GM19372 (cell line): ENCODE results near the gene OPA1.

Experiments used
- ATAC-seq: cut with Tn5 transposase; IDR thresholded peaks from one replicate; pipeline ENCODE4 v1.9.1; 2021; ENCODE audit warnings: mild to moderate bottlenecking, low read depth, moderate library complexity; ENCODE audit not compliant: unreplicated experiment

OPA1 gene

GRCh38 chr3:193645806-193646205 is 52.8 kb downstream of the OPA1 start:
- ATAC-seq: no peak

DNA sequence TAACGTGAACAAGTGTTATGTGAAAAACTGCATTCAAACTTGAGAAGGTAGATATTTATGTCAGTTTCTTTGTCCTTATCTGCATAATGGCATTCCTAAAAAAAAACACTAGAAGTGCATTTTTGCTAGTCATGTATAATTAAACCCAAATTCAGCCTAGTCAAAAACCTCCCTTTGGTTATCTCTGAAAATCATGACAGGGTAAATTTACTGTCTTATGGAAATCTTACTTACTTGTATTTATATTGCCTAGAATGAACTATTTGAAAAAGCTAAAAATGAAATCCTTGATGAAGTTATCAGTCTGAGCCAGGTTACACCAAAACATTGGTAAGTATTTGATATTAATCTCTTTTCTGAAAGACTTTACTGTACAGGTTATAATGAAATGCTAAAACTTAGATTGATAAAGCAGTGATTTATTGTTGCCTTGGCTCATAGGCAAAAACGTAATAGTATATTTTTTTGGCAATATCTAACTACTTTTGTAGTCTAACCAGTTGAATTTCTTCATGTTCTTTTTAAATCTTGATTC is 55.6 kb downstream of the OPA1 start:
- no peak for ATAC-seq

DNA sequence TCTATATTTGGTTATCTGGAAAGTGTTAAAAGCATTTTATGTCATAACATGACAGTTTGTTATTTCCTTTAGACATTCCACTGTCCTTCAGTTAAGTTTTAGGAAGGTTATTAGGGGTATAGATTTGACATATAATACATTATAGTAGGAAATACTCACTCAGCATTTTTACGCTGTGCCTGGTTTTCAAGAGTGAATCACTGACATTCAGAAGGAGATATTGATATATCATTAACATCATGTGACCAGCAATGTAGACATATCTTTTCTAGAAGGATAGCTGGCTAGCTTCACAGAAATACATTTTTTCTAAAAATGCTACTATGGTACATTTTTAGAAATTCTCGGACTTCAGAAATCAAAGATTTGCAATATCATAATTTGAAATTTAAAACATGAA is 57.6 kb downstream of the OPA1 start:
- no peak for ATAC-seq

DNA sequence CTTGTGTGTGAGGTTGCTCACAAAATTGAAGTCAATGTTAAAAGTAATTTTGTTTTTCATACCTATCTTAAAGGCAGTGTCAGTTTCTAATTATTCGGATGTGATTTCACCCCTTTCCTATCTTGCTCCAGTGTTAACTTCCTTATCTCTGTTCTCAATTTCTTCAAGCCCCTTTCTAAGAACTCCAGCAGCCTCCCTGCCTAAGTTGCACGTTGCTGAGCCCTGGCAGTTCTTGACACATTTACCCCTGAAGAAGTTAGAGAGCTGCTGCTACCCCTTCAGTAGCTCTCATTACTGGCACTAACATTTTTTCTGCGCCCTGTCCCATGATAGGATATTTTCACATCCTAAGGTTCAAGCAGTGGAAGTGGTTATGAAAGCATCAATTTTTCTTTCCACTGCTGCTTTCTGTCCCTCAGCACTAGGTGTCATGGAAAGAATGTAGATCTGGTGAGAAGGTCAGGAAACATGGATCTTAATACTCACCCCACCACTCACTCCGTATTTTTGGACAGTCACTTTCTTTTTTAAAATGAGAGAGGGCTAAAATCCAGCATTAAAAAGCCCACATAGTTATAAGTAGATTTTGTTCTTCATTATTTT is 62.9 kb downstream of the OPA1 start:
- ATAC-seq: no peak

GRCh38 chr3:193656445-193656844 is 63.4 kb downstream of the OPA1 start:
- no peak for ATAC-seq

DNA sequence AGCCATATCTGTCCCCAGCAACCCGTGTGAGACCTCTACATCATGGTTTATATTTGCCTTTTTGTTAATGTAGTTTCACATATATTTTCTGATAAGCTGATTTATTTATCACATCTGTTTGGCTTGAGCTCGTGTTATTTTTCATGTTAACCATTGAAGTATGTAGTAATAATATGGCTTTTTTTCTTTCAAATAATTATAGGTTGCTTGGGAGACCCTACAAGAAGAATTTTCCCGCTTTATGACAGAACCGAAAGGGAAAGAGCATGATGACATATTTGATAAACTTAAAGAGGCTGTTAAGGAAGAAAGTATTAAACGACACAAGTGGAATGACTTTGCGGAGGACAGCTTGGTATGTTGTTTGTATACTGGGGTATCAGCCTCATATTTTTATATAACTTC is 63.9 kb downstream of the OPA1 start:
- ATAC-seq: no peak

DNA sequence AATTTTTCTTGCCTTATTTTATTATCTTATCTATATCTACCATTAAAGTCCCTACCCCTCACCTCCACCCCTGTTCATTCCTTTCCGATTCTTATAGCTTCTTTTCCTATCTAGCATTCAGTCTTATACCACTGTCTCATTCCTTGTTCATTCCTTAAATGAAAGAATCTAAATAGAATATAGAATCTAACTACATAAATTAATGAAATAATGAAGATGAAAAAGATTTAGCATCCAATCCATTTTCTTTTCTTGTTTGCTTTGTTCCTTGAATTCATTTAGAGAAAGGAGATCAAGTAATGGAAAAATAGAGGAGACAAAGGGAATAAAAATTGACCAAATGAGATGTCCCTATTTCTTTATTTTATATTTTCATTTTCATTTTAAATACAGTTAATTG is 67.2 kb downstream of the OPA1 start:
- no peak for ATAC-seq

DNA sequence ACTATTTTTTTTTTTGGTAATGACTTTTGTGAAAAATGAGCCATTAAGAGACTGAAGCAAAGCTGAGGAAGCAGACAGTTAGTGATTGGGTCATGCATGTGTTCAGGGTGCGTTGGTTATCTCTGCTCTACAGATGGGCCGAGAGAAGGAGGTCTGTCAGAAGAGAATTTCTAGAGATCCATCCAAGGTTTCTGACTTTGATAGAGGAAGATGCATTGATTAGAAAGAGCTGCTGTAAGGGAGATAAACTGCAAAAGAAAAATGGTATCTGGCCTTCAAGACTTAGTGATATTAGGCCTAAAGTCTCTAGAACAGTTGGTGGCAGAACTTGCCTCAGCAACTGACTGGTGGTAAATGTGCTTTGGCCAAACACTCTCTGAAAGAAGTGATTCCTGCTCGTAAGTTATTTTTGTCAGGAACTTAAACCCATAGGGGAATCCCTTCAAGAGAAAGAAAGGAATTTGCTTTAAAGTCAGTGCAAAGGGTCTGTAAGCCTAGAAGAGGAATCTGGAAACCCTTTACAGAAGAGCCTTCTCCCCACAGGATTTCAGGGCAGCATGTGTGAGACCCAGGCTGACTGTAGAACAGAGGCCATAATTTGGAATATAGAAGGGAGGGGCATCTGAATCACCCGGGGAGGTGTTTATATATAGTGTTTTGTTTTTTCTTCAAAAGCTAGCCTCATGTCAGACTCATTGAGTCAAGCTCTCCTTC is 67.8 kb downstream of the OPA1 start:
- no peak for ATAC-seq

- no peak for ATAC-seq
Observed at GRCh38 chr3:193662757-193663322, 69.8 kb downstream of the OPA1 start.

- ATAC-seq: no peak
Observed at GRCh38 chr3:193665370-193665989, 72.5 kb downstream of the OPA1 start.

- no peak for ATAC-seq
Observed at GRCh38 chr3:193673845-193674244, 80.8 kb downstream of the OPA1 start.

GRCh38 chr3:193674714-193675113 is 81.7 kb downstream of the OPA1 start:
- ATAC-seq: no peak

DNA sequence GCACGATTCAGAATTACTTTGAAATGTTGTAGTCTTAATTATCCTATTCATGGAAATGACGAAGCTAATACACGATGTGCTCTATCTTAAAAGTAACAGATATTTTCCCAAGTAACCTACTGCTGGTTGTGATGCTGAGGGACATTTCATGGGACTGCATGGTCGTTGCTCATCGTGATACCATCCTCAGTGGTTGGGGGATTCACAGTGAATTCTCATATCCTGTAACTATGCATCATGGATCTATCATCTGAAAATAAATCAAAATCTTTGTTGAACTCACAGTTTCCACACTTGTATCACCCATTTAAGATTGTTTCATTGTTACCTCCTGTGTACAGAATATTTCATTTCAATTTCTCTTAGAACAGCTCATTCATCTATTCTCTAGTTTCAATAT is 84.7 kb downstream of the OPA1 start:
- no peak for ATAC-seq

DNA sequence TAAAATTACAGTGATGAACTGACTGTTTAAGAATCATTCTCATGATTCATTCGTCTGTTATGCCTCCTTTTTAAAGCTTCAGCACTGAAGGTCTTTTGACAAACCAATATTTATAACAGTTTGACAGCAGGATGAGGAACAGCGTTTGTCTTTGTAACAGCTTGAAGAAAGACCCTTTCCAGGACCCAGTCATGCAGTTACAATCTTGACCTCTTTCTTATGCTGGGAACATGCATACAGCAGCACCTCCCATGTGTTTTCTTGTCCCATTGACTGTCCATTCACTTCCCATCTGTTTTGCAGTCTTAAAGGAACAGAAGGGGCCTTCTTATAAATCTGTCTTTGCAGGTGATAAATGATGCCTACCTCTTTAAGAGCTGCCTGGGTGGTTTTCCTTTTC is 87.2 kb downstream of the OPA1 start:
- no peak for ATAC-seq

GRCh38 chr3:193681631-193682030 is 88.6 kb downstream of the OPA1 start:
- ATAC-seq: no peak

GRCh38 chr3:193686665-193687483 is 93.9 kb downstream of the OPA1 start:
- ATAC-seq: no peak

GRCh38 chr3:193688834-193689714 is 96.1 kb downstream of the OPA1 start:
- ATAC-seq: no peak

DNA sequence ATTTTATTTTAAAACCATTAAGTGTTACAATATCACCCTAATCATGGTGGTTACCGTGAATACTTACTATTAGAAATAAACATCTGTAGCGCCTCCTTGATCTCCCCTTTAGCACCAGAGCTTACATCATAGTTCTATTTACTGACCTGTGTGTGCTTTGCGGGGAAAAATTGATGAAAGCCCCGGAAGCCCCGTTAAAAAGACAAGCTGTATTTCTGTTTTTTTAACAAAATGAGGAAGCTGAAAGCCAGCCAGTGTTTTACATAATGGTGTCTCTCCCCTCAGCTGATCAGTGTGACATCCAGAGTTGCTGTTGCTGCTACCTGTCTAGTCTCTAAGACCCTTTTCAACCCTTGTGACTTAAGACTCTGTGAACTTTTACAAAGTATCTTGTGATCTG is 100.8 kb downstream of the OPA1 start:
- no peak for ATAC-seq

GRCh38 chr3:193701953-193702635 is 109.1 kb downstream of the OPA1 start:
- no peak for ATAC-seq
